Retinal pigment epithelial cell (primary cell): ENCODE measurements around the gene PI4KB.

ENCODE experiments used
- DNase-seq: peaks from one replicate; pipeline ENCODE4 v3.0.0-alpha.2; 2010; ENCODE audit warnings: low read depth
- H3K4me3 ChIP-seq: 2 replicates; pipeline ENCODE4 v1.5.1; 2011; ENCODE audit warnings: mild to moderate bottlenecking, low read length, control low read depth, moderate library complexity
- CTCF ChIP-seq: conservative IDR thresholded peaks from 2 replicates; pipeline ENCODE4 v1.5.1; 2011; ENCODE audit warnings: low read depth, low read length, control low read depth, inconsistent platforms

The PI4KB gene

GRCh38 chr1:151369302-151369610, 42.0 kb upstream of the PI4KB start:
- DNase-seq = no peak
- H3K4me3 ChIP-seq = no peak overlapping the region
- no peak for TF ChIP-seq CTCF

- H3K4me3 ChIP-seq = no peak overlapping the region
- TF ChIP-seq CTCF = no peak
- DNase-seq = no peak
These were observed 41.4 kb upstream of the PI4KB start for GRCh38 chr1:151368393-151369301.

GRCh38 chr1:151367658-151368392, 40.6 kb upstream of the PI4KB start:
- no peak for TF ChIP-seq CTCF
- no peak for DNase-seq
- H3K4me3 ChIP-seq = no peak overlapping the region

GRCh38 chr1:151364996-151365395, 37.8 kb upstream of the PI4KB start:
- no peak overlapping the region for H3K4me3 ChIP-seq
- no peak for TF ChIP-seq CTCF
- DNase-seq = no peak

- DNase-seq = no peak
- H3K4me3 ChIP-seq = no peak overlapping the region
- TF ChIP-seq CTCF = no peak
These were observed 35.3 kb upstream of the PI4KB start for GRCh38 chr1:151362308-151363155.

- no peak overlapping the region for H3K4me3 ChIP-seq
- DNase-seq = no peak
- TF ChIP-seq CTCF = no peak
These were observed 34.7 kb upstream of the PI4KB start for GRCh38 chr1:151361883-151362282.
